ENCODE results near the gene SLC16A6.
A peak's percentile ranks its signal among the peaks of the same experiment; 100 is the strongest.

The SLC16A6 gene

DNA sequence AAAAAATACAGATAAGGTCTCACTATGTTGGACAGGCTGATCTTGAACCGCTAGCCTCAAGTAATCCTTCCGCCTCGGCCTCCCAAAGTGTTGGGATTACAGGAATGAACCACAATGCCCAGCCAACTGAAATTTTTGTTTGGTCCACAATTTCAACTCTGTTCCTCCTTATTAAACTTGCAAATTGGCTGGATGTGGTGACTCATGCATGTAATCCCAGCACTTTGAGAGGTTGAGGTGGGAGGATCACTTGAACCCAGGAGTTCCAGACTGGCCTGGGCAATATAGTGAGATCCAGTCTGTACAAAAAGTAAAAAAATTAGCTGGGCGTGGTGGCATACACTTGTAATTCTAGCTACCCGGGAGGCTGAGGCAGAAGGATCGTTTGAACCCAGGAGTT lies 13.8 kb upstream of the SLC16A6 start:
- no peak overlapping the region for H3K4me3 ChIP-seq (ENCODE audit: low read depth, low read length)
- TF ChIP-seq, protein P1, sequence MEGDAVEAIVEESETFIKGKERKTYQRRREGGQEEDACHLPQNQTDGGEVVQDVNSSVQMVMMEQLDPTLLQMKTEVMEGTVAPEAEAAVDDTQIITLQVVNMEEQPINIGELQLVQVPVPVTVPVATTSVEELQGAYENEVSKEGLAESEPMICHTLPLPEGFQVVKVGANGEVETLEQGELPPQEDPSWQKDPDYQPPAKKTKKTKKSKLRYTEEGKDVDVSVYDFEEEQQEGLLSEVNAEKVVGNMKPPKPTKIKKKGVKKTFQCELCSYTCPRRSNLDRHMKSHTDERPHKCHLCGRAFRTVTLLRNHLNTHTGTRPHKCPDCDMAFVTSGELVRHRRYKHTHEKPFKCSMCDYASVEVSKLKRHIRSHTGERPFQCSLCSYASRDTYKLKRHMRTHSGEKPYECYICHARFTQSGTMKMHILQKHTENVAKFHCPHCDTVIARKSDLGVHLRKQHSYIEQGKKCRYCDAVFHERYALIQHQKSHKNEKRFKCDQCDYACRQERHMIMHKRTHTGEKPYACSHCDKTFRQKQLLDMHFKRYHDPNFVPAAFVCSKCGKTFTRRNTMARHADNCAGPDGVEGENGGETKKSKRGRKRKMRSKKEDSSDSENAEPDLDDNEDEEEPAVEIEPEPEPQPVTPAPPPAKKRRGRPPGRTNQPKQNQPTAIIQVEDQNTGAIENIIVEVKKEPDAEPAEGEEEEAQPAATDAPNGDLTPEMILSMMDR (IDR thresholded peaks at IDR 0.05; ENCODE audit: low read depth, low read length): no peak
- in situ Hi-C loops (cut with HindIII; ENCODE audit: low sequenced_read_pairs): no loop called here
- DNase-seq (ENCODE audit: low read depth, low spot score): no peak

DNA sequence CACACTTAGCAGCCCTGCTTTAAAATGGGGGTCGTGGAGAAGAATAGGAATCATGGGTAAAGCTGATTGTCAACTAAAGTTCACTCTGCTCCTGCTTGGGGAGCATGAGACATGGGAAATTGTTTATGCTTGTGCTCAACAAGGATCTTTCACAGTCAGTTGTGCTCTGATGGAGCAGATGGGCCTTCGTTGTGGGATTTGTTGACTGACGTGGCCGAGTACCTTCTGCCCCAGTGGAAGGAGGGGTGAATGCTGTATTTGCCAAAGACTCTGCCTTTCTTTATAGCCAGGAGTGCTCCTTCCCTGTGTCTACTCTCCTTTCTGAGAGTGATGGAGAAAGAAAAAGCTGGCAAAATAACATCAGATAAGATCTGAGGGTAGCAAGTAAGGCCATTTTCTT lies 11.7 kb upstream of the SLC16A6 start:
- TF ChIP-seq, protein P1 (IDR thresholded peaks at IDR 0.05; ENCODE audit: low read depth, low read length): no peak
- no peak overlapping the region for H3K4me3 ChIP-seq (ENCODE audit: low read depth, low read length)
- in situ Hi-C loops (cut with HindIII; ENCODE audit: low sequenced_read_pairs): no loop called here
- no peak for DNase-seq (ENCODE audit: low read depth, low spot score)

DNA sequence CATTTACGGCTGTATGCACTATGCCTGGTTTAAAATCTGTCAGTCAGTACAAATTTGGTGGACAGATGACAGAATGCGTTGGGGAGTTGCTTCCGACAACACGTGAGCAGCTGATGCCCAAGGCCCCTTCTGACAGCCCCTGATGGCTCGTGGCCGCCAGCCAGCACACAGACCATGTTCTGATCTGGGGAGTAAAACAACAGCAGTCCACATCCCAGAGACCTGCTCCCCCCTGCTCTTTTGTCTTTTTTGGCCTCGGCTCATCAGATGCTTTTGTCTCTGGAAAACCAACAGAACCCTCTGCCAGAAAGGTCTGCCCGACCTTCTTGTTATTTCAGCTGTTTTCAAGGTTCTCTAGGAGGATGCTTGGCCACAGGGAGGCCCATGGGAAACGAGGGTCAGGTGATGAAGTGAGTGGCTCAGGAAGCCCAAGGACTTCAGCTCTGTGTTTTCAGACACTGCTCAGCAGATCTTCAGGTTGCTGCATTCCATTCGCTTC lies 11.2 kb upstream of the SLC16A6 start:
- H3K4me3 ChIP-seq (ENCODE audit: low read depth, low read length): no peak overlapping the region
- DNase-seq (ENCODE audit: low read depth, low spot score): peak; percentile 87
- in situ Hi-C loops (cut with HindIII; ENCODE audit: low sequenced_read_pairs): no loop called here
- TF ChIP-seq, protein P1 (IDR thresholded peaks at IDR 0.05; ENCODE audit: low read depth, low read length): no peak

DNA sequence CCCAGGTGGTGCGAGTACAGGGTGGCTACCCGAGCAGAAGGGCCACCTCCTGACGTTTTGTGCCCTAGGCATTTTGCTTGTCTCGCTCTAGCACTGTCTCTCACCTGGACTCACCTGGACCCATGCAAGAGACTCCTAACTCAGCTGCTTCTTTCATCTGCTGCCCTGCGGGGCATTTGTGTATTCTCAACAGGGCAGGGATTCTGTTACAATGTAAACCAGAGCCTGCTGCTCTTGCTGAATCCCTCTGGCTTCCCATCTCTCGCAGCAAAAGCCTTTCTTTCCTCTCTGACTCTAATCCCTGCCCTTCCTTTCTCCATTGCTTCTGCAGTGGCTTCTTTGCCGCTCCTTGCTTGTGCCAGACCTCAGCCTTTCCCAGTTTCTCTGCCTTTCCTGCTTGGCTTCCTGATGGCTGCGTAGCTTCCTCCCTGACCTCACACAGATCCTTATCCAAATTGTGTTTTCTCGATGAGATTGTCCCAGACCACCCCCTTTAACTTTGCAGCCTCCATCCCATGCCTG lies 10.6 kb upstream of the SLC16A6 start:
- DNase-seq (ENCODE audit: low read depth, low spot score): no peak
- TF ChIP-seq, protein P1 (IDR thresholded peaks at IDR 0.05; ENCODE audit: low read depth, low read length): no peak
- in situ Hi-C loops (cut with HindIII; ENCODE audit: low sequenced_read_pairs): no loop called here
- no peak overlapping the region for H3K4me3 ChIP-seq (ENCODE audit: low read depth, low read length)

DNA sequence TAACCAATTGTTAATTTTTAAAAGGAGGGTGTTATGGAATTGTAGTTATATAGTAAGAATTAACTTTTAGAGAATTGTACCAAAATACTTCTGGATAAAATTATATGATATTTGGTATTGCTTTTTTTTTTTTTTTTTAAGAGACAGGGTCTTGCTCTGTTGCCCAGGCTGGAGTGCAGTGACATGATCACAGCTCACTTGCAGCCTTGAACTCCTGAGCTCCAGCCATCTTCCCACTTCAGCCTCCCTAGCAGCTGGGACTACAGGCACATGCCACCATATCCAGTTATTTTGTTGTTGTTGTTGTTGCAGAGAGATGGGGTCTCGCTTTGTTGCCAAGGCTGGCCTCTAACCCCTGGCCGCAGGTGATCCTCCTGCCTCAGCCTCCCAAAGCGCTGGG lies 8.9 kb upstream of the SLC16A6 start:
- no peak for DNase-seq (ENCODE audit: low read depth, low spot score)
- in situ Hi-C loops (cut with HindIII; ENCODE audit: low sequenced_read_pairs): no loop called here
- no peak overlapping the region for H3K4me3 ChIP-seq (ENCODE audit: low read depth, low read length)
- TF ChIP-seq, protein P1 (IDR thresholded peaks at IDR 0.05; ENCODE audit: low read depth, low read length): no peak

DNA sequence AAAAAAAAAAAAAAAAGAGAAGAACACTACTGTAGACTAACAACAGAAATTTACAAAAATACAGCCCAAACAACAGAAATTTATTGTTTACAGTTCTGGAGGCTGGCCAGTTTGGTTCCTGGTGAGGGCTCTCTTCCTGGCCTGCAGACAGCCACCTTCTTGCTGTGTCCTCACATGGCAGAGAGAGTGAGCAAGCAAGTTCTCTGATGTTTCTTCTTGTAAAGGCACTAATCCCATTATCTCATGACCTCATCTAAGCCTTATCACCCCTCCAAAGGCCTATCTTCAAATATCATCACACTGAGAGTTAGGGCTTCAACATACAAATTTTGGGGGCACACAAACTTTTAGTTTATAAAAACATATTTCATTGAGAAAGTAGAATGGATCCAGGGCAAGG lies 7.7 kb upstream of the SLC16A6 start:
- no peak for DNase-seq (ENCODE audit: low read depth, low spot score)
- in situ Hi-C loops (cut with HindIII; ENCODE audit: low sequenced_read_pairs): no loop called here
- H3K4me3 ChIP-seq (ENCODE audit: low read depth, low read length): no peak overlapping the region
- TF ChIP-seq, protein P1 (IDR thresholded peaks at IDR 0.05; ENCODE audit: low read depth, low read length): no peak

DNA sequence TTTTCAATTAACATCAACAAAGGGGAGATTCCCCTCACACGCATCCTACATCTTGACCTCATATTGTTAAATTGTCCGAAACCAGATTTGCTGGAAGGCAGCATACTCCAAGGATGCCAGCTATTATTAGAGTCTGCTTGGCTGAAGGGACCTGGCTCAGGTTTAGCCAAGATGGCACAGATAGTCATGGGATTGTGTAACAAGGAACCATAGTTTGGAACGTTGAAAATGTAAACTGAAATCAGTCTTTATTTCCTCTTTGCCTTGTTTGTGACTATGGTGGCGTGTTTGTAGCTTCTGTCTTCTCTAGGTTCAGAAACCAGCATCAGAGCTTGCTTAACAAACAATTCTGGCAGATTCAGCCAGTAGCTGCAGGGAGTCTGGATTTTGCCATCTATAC lies 6.3 kb upstream of the SLC16A6 start:
- no peak overlapping the region for H3K4me3 ChIP-seq (ENCODE audit: low read depth, low read length)
- DNase-seq (ENCODE audit: low read depth, low spot score): no peak
- in situ Hi-C loops (cut with HindIII; ENCODE audit: low sequenced_read_pairs): no loop called here
- TF ChIP-seq, protein P1 (IDR thresholded peaks at IDR 0.05; ENCODE audit: low read depth, low read length): no peak
